Parathyroid adenoma (tissue), 2 donors: ENCODE data around the gene HPRT1.
A peak's percentile ranks its signal among the peaks of the same experiment; 100 is the strongest.

ENCODE experiments used
- H2AFZ ChIP-seq: fragments of 300-600 bp; sonication (generic); one replicate; pipeline ENCODE4 v1.7.0; 2017; ENCODE audit warnings: antibody characterized with exemption, mild to moderate bottlenecking
- H3K27ac ChIP-seq: fragments of 300-600 bp; sonication (generic); one replicate; pipeline ENCODE4 v1.7.0; 2017
- H3K27me3 ChIP-seq: fragments of 300-600 bp; sonication (generic); one replicate; pipeline ENCODE4 v1.7.0; 2017; ENCODE audit warnings: low read length; ENCODE audit not compliant: control insufficient read depth, insufficient read depth
- H3K36me3 ChIP-seq: fragments of 300-600 bp; sonication (generic); one replicate; pipeline ENCODE4 v1.7.0; 2017; ENCODE audit warnings: low read length; ENCODE audit not compliant: control insufficient read depth, insufficient read depth
- H3K4me1 ChIP-seq: fragments of 300-600 bp; sonication (generic); one replicate; pipeline ENCODE4 v1.7.0; 2017; ENCODE audit warnings: control low read depth
- H3K4me2 ChIP-seq: fragments of 300-600 bp; sonication (generic); one replicate; pipeline ENCODE4 v1.7.0; 2017; ENCODE audit warnings: low read length
- H3K4me3 ChIP-seq: fragments of 300-600 bp; sonication (generic); one replicate; pipeline ENCODE4 v1.7.0; 2017; ENCODE audit warnings: low read depth, low read length
- H3K79me2 ChIP-seq: fragments of 300-600 bp; sonication (generic); one replicate; pipeline ENCODE4 v1.7.0; 2017; ENCODE audit warnings: control low read depth
- H3K9ac ChIP-seq: fragments of 300-600 bp; sonication (generic); one replicate; pipeline ENCODE4 v1.7.0; 2017; ENCODE audit warnings: mild to moderate bottlenecking
- H3K9me3 ChIP-seq: fragments of 300-600 bp; sonication (generic); one replicate; pipeline ENCODE4 v1.7.0; 2017; ENCODE audit warnings: low read length; ENCODE audit not compliant: control insufficient read depth
- TF ChIP-seq, protein P1 (sequence below): fragments of 300-600 bp; sonication (generic); IDR thresholded peaks from one replicate; pipeline ENCODE4 v1.7.0; 2017; ENCODE audit warnings: antibody characterized with exemption, mild to moderate bottlenecking
- donor health status: primary hyperparathyroidism.

HPRT1 gene

GRCh38 chrX:134520860-134521390 is 61.0 kb downstream of the HPRT1 start:
- Histone ChIP-seq H3K9ac (no peak overlapping the region), H3K79me2 (no peaks in the 10 kb centered on the region), H3K9me3 (no peaks in the 10 kb centered on the region), H3K4me2 (no peak overlapping the region), H3K27ac (no peak overlapping the region), H3K4me1 (no peaks in the 10 kb centered on the region), H3K27me3 (no peaks in the 10 kb centered on the region), H2AFZ (no peak overlapping the region), H3K36me3 (no peaks in the 10 kb centered on the region), H3K4me3 (no peak overlapping the region)
- TF ChIP-seq, protein P1, sequence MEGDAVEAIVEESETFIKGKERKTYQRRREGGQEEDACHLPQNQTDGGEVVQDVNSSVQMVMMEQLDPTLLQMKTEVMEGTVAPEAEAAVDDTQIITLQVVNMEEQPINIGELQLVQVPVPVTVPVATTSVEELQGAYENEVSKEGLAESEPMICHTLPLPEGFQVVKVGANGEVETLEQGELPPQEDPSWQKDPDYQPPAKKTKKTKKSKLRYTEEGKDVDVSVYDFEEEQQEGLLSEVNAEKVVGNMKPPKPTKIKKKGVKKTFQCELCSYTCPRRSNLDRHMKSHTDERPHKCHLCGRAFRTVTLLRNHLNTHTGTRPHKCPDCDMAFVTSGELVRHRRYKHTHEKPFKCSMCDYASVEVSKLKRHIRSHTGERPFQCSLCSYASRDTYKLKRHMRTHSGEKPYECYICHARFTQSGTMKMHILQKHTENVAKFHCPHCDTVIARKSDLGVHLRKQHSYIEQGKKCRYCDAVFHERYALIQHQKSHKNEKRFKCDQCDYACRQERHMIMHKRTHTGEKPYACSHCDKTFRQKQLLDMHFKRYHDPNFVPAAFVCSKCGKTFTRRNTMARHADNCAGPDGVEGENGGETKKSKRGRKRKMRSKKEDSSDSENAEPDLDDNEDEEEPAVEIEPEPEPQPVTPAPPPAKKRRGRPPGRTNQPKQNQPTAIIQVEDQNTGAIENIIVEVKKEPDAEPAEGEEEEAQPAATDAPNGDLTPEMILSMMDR: peak; percentile 20

- Histone ChIP-seq H3K27me3 (no peaks in the 10 kb centered on the region), H3K4me3 (no peak overlapping the region), H3K9me3 (no peaks in the 10 kb centered on the region), H3K9ac (no peak overlapping the region), H3K79me2 (no peaks in the 10 kb centered on the region), H3K27ac (no peak overlapping the region), H2AFZ (no peak overlapping the region), H3K4me2 (no peak overlapping the region), H3K4me1 (no peaks in the 10 kb centered on the region), H3K36me3 (no peaks in the 10 kb centered on the region)
- TF ChIP-seq, protein P1: no peak
Measured at GRCh38 chrX:134524181-134524580, 64.2 kb downstream of the HPRT1 start.

- TF ChIP-seq, protein P1: no peak
- Histone ChIP-seq H3K9ac (no peak overlapping the region), H3K79me2 (no peaks in the 10 kb centered on the region), H3K4me3 (no peak overlapping the region), H3K4me2 (no peak overlapping the region), H3K36me3 (no peaks in the 10 kb centered on the region), H3K27me3 (no peaks in the 10 kb centered on the region), H3K9me3 (no peaks in the 10 kb centered on the region), H2AFZ (no peak overlapping the region), H3K4me1 (no peaks in the 10 kb centered on the region), H3K27ac (no peak overlapping the region)
Measured at GRCh38 chrX:134525086-134525792, 65.3 kb downstream of the HPRT1 start.

DNA sequence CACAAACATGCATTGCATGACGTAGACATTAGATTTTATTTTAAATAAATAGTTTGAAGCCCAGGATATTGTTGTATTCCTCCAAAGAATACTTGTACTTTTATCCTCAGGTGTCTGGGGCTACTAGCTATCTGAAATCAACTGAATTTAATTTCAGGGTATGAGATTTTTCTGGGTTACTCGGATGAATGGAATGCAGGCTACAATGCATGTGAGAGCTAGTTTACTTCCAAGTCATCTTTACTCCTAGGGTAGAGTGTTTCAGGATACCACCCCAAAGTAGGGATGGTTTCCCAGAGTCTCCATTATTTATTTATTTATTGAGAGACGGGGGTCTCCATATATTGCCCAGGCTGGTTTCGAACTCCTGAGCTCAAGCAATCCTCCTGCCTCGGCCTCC is 66.4 kb downstream of the HPRT1 start:
- Histone ChIP-seq H3K36me3 (no peaks in the 10 kb centered on the region), H3K79me2 (no peaks in the 10 kb centered on the region), H3K4me1 (no peaks in the 10 kb centered on the region), H2AFZ (no peak overlapping the region), H3K4me2 (no peak overlapping the region), H3K4me3 (no peak overlapping the region), H3K27ac (no peak overlapping the region), H3K9ac (no peak overlapping the region), H3K9me3 (no peaks in the 10 kb centered on the region), H3K27me3 (no peaks in the 10 kb centered on the region)
- TF ChIP-seq, protein P1: no peak

GRCh38 chrX:134528960-134529359 is 69.0 kb downstream of the HPRT1 start:
- no peaks in the 10 kb centered on the region for H3K79me2 ChIP-seq
- no peaks in the 10 kb centered on the region for H3K36me3 ChIP-seq
- H2AFZ ChIP-seq: no peak overlapping the region
- H3K27ac ChIP-seq: no peak overlapping the region
- H3K4me2 ChIP-seq: no peak overlapping the region
- H3K4me3 ChIP-seq: no peak overlapping the region
- no peaks in the 10 kb centered on the region for H3K9me3 ChIP-seq
- TF ChIP-seq, protein P1: no peak
- H3K4me1 ChIP-seq: no peaks in the 10 kb centered on the region
- no peak overlapping the region for H3K9ac ChIP-seq
- no peaks in the 10 kb centered on the region for H3K27me3 ChIP-seq
